GM18858 (cell line): ENCODE results near the gene DNAJC7.
"Not testable (repeated sequence)": the region's sequence is repeated elsewhere in the genome, so short reads cannot be mapped to it uniquely, and the experiment has no call there.

Source experiments
- ATAC-seq: cut with Tn5 transposase; IDR thresholded peaks from one replicate; pipeline ENCODE4 v1.9.1; 2021; ENCODE audit not compliant: unreplicated experiment

DNAJC7 gene

DNA sequence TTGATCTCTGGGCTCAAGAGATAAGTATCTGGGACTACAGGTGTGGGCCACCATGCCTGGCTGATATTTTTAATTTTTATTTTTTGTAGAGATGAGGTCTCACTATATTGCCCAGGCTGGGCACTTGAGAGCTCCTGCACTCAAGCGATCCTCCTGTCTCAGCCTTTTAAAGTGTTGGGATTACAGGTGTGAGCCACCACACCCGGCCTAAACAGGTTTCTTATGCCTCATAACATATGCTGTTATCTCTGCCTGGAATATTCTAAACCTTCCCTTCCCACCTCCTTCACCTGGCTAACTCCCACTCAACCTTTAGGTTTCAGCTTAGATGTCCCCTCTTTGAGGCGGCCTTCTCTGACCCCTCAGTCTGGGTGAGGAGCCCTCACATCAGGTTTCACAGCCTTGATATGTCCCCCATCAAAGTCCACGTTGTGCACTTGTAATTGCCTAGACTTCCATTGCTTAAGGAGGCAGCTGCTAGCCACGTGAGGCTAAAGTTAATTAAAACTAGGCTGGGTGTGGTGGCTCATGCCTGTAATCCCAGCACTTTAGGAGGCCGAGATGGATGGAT, 59.3 kb downstream of the DNAJC7 start:
- no peak for ATAC-seq

DNA sequence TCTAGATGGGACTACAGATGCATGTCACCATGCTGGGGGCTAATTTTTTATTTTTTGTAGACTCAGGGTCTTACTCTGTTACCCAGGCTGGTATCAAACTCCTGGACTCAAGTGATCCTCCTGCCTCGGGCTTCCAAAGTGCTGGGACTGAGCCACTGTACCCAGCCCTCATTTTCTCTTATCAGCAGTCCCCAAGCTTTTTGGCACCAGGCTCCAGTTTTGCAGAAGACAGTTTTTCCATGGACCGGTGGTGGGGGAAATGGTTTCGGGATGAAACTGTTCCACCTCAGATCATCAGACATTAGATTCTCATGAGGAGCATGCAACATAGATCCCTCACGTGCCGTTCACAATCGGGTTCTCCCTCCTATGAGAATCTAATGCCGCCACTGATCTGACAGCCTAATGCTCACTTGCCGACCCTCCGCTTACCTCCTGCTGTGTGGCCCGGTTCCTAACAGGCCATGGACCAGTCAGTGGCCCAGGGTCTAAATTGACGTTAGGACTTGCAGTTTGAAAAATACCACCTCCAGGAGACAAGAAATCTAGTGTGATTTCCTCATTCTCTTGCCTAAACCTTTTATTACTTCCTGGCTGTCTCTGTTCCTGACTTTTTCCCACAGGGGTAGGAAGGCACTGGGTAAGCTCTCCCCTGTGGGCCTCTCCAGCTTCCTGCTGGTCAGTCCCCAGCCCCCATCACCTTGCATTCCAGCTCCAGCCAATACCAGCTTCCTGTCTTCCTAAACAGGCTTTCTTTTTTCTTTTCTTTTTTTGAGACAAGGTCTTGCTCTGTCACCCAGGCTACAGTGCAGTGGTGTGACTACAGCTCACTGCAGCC, 60.0 kb downstream of the DNAJC7 start:
- ATAC-seq: no peak

DNA sequence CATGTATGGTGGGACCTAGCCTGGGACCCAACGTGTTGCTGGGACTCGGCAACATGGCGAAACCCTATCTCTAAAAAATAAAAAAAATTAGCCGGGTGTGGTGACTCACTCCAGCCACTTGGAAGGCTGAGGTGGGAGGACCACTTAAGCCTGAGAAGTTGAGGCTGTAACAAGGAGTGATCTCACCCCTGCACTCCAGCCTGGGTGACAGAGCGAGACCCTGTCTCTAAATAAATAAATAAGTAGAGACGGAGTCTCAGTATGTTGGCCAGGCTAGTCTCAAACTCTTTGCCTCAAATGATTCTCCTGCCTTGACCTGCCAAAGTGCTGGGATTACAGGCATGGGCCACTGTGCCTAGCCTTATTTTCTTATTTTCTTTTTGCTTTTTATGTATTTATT, 60.7 kb downstream of the DNAJC7 start:
- ATAC-seq: no peak

DNA sequence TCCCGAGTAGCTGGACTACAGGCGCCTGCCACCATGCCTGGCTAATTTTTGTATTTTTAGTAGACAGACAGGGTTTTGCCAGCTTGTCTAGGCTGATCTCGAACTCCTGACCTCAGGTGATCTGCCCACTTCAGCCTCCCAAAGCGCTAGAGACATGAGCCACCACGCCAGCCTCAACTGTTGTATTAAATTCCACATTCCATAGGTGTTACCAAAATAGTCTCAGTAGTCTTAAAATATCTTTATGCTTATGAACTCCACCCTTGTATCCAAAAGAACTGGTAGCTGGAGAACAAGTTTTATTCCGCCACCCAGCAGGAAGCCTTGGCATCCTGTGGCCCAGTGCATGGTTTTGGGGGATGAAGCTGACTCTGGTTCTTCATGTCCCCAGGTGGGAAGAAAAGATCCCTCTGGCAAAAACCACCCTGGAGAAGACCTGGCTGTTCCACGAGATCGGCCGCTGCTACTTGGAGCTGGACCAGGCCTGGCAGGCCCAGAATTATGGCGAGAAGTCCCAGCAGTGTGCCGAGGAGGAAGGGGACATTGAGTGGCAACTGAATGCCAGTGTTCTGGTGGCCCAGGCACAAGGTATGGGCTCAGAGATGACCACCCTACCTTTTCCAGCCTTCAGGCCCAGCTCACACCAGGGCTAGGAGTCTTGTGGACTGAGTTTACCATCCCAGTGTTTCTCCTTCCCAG, 68.3 kb downstream of the DNAJC7 start:
- no peak for ATAC-seq

DNA sequence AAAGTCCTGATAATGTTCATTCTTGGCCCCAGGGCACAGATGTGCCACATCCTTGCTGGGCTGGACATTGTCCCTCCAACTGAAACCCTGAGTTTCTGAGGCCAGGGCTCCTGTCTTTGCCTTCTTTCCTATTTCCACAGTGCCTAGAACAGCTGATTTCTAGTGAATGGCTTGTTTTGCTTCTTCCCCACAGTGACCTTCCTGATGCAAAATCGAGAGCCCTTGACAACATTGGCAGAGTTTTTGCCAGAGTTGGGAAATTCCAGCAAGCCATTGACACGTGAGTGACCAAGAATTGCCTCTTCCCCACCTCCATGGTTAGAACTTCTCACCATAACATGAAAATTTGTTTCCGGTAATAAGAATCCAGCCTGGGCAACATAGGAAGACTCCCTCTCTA, 72.3 kb downstream of the DNAJC7 start:
- ATAC-seq: no peak

DNA sequence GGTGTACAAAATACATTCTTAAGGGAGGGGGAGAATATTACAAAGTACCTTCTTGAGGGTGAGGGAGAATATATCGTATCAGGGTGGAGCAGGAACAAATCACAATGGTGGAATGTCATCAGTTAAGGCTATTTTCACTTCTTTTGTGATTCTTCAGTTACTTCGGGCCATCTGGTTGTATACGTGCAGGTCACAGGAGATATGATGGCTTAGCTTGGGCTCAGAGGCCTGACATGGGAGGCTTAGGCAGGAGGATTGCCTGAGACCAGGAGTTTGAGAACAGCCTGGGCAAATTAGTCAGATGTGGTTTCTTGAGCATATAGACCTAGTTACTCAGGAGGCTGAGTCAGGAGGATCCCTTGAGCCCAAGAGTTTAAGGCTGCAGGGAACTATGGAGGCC, 73.7 kb downstream of the DNAJC7 start:
- ATAC-seq: no peak

DNA sequence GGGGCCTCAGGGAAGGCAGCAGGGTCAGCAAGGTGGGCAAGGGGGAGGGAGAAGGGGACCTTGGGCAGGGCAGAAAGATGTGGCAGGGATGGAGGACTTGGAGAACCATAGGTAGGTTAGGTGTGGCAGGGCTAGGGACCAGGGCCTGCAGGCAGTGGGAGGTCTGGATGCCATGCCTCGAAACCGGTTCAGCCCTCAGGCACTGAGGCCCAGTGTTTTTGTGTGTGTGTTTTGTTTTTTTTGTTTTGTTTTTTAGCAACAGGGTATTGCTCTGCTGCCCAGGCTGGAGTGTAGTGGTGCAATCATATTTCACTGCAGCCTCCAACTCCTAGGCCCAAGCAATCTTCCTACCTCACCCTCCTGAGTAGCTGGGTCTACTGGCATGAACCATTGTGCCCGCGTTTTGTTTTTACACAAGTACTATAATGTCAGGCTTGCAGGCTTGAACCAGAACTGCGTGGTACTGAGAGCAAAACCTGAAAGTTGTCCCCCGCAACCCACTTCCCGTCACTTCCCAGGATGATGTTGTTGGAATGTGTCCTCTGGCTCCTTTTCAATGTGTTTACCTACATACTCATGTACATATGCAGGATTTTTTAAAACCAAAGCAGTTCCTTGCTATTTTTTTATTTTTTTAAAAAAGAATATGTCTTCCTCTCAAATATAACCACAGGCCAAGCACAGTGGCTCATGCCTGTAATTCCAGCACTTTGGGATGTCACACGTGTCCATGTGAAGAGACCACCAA, 74.4 kb downstream of the DNAJC7 start:
- ATAC-seq: no peak

DNA sequence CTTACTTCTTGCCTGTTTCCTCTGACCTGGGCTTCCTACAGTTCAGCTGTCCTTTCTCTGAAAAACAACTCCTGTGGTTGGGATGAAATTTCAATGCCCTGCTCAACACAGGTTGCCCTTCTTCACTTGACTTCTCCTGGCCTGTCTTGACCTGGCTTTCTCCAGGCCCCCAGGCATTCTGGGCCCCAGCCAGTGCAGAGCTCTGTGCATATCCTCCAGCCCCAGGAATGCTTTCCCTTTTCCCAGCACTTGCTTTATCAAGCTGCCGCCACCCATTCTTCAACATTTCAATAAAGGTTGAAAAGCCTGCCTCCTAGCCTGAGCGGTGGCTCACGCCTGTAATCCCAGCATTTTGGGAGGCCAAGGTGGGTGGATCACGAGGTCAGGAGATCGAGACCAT, 76.1 kb downstream of the DNAJC7 start:
- no peak for ATAC-seq

DNA sequence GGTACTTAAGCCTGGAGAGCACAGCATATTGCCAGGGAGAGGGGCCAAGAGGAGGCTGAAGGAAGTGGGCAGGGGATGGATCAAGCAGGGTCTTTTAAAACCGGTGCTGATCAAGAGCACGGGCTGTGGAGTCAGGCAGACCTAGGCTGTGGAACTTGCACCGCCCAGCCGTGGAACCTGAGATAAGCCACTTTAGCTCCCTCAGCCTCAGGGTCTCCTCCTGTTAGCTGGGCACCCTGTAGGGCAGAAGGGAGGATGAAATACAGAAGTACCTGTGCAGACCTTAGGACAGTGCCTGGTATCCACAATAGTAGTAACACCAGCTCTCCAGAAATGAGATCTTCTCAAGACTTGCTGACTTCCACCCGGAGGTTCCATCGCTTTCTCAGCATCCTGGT, 77.5 kb downstream of the DNAJC7 start:
- no peak for ATAC-seq

DNA sequence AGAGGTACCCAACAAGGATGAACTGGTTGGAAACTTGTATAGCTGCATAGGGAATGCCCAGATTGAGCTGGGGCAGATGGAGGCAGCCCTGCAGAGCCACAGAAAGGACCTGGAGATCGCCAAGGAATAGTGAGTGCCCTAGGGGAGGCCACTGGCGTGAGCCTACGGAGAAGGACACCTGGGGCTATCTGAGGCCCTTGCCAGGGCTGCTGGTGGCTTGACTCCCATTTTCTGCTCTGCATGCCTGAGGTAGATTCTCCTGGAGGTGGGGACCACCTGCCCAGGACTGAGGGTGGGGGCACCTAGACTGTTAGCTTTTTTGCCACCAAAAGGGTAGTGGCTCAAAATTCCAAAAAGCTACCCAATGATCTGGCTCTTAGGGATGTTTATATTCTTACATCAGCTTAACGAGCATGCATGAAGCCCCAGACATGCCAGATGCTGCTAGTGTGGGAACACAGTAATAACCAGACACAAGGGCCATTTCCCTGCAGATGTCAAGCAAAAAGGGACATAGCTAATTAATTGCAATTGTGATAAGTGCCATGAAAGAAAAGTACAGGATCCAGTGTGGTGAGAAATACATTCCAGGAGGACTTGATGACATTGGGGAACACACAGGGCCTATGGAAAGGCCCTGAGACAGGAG, 78.1 kb downstream of the DNAJC7 start:
- no peak for ATAC-seq

DNA sequence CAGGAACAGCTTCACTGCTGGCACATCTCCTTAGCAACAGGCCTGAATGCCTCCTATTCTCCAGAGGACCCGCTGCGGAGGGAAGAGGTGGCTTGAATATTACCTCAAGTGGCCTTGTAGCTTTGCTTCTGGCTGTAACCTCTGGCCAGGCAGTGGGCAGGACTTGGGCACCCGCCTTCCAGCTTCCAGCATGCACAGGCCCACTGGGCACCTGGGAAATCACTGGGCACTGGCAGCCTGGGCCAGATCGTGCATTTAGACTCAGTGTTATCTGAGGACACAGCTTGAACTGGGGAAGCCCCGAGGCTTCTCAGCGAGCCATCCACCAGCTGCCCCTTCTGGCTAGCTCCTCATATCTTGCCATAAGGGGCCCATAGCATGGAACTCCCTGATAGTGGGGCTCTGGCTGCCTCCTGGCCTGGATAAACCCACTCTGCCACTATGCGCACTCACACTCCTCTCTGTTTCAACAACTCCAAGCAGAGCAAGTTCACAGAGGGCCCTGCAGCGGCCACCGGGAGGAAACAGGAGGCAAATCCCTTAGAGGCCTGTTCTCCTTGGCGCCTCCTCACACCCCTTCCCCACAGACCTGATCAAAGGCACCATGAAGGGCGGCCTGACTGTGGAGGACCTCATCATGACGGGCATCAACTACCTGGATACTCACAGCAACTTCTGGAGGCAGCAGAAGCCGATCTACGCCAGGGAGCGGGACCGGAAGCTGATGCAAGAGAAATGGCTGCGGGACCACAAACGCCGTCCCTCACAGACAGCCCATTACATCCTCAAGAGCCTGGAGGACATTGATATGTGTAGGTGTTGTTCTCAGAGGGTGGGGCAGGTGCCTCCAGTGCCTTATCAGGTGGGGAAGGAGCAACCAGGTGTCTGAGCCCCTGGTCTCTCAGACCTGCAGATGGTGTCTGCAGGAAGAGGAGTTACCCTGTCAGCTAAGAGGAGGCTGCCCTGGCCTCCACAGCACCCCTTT, 79.0 kb downstream of the DNAJC7 start:
- no peak for ATAC-seq

DNA sequence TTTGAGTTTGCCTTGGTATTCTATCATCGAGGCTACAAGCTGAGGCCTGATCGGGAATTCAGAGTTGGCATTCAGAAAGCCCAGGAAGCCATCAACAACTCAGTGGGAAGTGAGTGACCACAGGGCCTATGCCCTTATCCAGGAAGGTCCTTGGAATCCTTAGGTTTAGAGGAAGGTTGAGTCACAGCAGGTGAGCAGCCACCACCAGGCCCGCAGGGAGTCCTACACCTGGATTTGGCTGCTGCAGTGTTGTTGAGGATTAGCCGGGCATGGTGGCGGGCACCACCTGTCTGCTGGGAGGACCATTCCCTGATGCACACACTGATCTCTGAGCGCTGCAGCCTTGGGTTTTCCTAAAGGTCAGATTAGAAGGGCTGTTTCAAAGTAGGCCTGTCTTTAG, 81.6 kb downstream of the DNAJC7 start:
- no peak for ATAC-seq

DNA sequence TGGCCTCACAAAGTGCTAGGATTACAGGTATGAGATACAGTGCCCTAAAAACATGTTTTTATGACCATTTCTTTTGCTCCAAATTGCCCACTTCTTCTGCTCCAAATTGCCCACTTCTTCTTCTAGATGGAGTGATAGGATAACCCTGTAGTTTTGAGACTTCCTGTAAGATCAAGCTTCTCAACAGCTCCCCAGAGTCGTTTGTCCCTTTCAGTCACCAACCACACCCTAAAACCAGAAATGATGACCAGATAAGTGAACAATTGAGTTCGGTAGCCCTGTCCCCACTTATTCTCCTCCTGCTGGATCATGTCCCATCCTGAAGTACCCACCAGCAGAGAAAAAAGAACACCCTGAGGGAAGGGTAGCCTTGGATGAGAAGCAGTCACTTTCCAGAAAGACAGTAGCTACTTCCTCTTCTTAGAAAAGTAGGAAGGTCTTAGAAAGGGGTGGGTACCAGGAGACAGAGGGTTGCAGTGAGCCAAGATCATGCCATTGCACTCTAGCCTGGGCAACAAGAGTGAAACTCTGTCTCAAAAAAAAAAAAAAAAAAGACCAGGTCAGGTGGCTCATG, 84.3 kb downstream of the DNAJC7 start:
- ATAC-seq: no peak

DNA sequence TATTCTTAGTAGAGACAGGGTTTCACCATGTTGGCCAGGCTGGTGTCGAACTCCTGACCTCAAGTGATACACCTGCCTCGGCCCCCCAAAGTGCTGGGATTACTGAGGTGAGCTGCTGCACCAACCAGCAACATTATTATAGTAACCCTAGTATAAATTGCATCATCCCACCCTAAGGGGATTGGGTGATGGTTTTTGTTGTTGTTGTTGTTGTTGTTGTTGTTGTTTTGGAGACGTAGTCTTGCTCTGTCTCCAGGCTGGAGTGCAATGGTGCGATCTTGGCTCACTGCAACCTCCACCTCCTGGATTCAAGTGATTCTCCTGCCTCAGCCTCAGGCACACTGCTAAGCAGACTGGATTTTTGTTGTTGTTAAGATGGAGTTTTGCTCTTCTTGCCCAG, 85.5 kb downstream of the DNAJC7 start:
- ATAC-seq: not testable (repeated sequence)

DNA sequence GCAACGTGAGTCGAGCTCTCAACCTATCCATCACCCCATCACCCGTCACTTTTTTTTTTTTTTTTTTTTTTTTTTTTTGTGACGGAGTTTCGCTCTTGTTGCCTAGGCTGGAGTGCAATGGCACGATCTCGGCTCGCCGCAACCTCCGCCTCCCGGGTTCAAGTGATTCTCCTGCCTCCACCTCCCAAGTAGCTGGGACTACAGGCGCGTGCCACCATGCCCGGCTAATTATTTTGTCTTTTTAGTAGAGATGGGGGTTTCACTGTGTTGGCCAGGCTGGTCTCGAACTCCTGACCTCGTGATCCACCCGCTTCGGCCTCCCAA, 86.4 kb downstream of the DNAJC7 start:
- ATAC-seq: not testable (repeated sequence)

DNA sequence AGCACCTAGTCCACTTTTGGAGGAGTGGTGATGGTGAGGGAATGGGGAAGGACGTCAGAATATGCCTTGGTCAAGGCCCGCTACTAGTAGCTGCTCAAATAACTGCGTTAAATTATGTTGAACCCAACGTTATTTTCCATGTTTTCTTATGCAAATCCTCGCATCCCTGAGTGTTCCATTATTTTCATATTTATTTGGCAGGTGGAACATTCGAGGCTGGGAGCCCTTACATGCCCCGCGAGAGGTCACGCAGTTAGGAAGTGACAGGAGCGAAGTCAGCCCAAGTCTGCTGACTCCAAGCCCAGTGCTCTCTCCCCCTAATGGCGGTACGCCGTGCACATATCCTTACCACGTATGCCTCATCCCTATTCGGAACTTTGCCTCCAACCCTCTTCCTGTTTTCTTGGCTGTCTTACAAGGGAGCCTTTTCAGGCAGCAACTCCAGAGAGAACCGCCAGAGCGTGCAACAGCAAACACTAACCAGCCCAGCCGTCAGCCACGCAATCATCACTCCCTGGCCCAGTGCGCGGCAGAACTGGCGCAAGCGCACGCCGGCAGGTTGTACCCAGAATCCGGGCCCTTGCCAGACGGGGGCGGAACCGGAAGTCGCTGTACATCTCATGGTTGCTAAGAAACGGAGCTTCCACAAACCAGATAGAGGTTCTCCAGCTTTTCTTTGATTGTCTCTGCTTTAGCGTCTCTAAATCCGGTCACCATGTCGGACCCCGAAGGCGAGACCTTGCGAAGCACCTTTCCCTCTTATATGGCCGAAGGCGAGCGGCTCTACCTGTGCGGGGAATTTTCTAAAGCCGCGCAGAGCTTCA, 87.0 kb downstream of the DNAJC7 start, which contains the start of gene ODAD4:
TSS of gene ODAD4 (plus strand) at position 609 of the 824 bp plus-strand sequence. CDS start at position 716, 107 bp downstream.
- peak; percentile 68 for ATAC-seq

DNA sequence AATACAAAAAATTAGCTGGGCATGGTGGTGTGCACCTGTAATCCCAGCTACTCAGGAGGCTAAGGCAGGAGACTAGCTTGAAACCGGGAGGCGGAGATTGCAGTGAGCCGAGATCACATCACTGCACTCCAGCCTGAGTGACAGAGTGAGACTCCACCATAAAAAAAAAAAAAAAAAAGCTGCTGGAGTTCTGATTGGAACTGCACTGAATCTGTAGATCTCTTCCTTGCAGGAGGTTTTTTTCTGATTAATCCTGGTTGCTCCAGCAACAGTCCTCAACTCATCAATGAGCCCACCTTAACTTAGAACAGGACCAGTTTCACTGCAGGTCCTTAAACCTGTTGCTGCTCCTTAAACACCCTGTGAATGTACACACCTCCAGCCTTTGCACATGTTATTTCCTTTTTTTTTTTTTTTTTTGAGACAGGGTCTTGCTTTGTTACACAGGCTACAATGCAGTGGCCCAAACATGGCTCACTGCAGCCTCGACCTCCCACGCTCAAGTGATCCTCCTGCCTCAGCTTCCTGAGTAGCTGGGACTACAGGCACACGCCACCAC, 88.5 kb downstream of the DNAJC7 start:
- no peak for ATAC-seq
